Ishikawa (cell line): Measurements from ENCODE around the gene DNAH3.

Experiments used
- CEBPB ChIP-seq: IDR thresholded peaks from 2 replicates; pipeline ENCODE4 v1.6.1; 2012
- CREB1 ChIP-seq: IDR thresholded peaks from 2 replicates; pipeline ENCODE4 v1.6.1; 2012; ENCODE audit warnings: low read depth
- EGR1 ChIP-seq: IDR thresholded peaks from 2 replicates; pipeline ENCODE4 v1.6.1; 2012
- EP300 ChIP-seq: IDR thresholded peaks from 2 replicates; pipeline ENCODE4 v1.6.1; 2012; ENCODE audit warnings: borderline replicate concordance
- FOXM1 ChIP-seq: IDR thresholded peaks from 2 replicates; pipeline ENCODE4 v1.6.1; 2012; ENCODE audit warnings: low read depth, borderline replicate concordance
- MAX ChIP-seq: IDR thresholded peaks from 2 replicates; pipeline ENCODE4 v1.6.1; 2012
- NFIC ChIP-seq: IDR thresholded peaks from 2 replicates; pipeline ENCODE4 v1.6.1; 2012
- RAD21 ChIP-seq: IDR thresholded peaks from 2 replicates; pipeline ENCODE4 v1.6.1; 2012; ENCODE audit warnings: low read depth
- REST ChIP-seq: IDR thresholded peaks from 2 replicates; pipeline ENCODE4 v1.6.1; 2012; ENCODE audit warnings: low read depth, mild to moderate bottlenecking
- TAF1 ChIP-seq: IDR thresholded peaks from 2 replicates; pipeline ENCODE4 v1.6.1; 2012; ENCODE audit warnings: low read depth, mild to moderate bottlenecking
- TCF12 ChIP-seq: IDR thresholded peaks from 2 replicates; pipeline ENCODE4 v1.6.1; 2012; ENCODE audit warnings: low read depth
- TEAD4 ChIP-seq: IDR thresholded peaks from 2 replicates; pipeline ENCODE4 v1.6.1; 2012
- USF1 ChIP-seq: IDR thresholded peaks from 2 replicates; pipeline ENCODE4 v1.6.1; 2012
- YY1 ChIP-seq: IDR thresholded peaks from 2 replicates; pipeline ENCODE4 v1.6.1; 2012; ENCODE audit warnings: low read depth
- ZBTB7A ChIP-seq: IDR thresholded peaks from 2 replicates; pipeline ENCODE4 v1.6.1; 2012; ENCODE audit warnings: low read depth

DNAH3 gene

GRCh38 chr16:21023509-21024202 is 127.0 kb downstream of the DNAH3 start:
- no peak for TF ChIP-seq EP300
- TF ChIP-seq TCF12 = no peak
- no peak for TF ChIP-seq CEBPB
- TF ChIP-seq MAX = no peak
- no peak for TF ChIP-seq NFIC
- no peak for TF ChIP-seq TEAD4
- no peak for TF ChIP-seq EGR1
- TF ChIP-seq YY1 = no peak

- TF ChIP-seq ZBTB7A (no peak), NFIC (no peak), REST (no peak), EGR1 (no peak), USF1 (no peak), FOXM1 (no peak), MAX (no peak), RAD21 (no peak), TEAD4 (no peak), CREB1 (no peak), YY1 (no peak), TAF1 (no peak), CEBPB (no peak), EP300 (no peak), TCF12 (no peak)
Observed at GRCh38 chr16:21021316-21021715, 129.3 kb downstream of the DNAH3 start.

GRCh38 chr16:21009815-21010214 is 140.8 kb downstream of the DNAH3 start:
- no peak for TF ChIP-seq NFIC
- no peak for TF ChIP-seq CREB1
- TF ChIP-seq FOXM1 = no peak
- no peak for TF ChIP-seq YY1
- no peak for TF ChIP-seq MAX
- no peak for TF ChIP-seq TCF12
- TF ChIP-seq RAD21 = no peak
- no peak for TF ChIP-seq EGR1
- no peak for TF ChIP-seq USF1
- TF ChIP-seq ZBTB7A = no peak
- no peak for TF ChIP-seq REST
- TF ChIP-seq EP300 = no peak
- TF ChIP-seq TEAD4 = no peak
- TF ChIP-seq TAF1 = no peak
- TF ChIP-seq CEBPB = no peak

GRCh38 chr16:21005008-21005407 is 145.6 kb downstream of the DNAH3 start:
- TF ChIP-seq EGR1 (no peak), REST (no peak), RAD21 (no peak), CREB1 (no peak), TCF12 (no peak), FOXM1 (no peak), MAX (no peak), EP300 (no peak), USF1 (no peak), TEAD4 (no peak), TAF1 (no peak), NFIC (no peak), CEBPB (no peak), ZBTB7A (no peak), YY1 (no peak)
